BLaER1 (cell line): ENCODE measurements around the gene SPOCK3.

Source experiments
- H3K27ac ChIP-seq: shearing (Covaris generic); formaldehyde crosslinking; 2 replicates; pipeline ENCODE4 v1.8.1; 2022
- H3K27me3 ChIP-seq: shearing (Covaris generic); formaldehyde crosslinking; 2 replicates; pipeline ENCODE4 v1.8.1; 2022
- H3K36me3 ChIP-seq: shearing (Covaris generic); formaldehyde crosslinking; 2 replicates; pipeline ENCODE4 v1.8.1; 2022
- H3K4me1 ChIP-seq: shearing (Covaris generic); formaldehyde crosslinking; 2 replicates; pipeline ENCODE4 v1.8.1; 2022
- H3K4me2 ChIP-seq: shearing (Covaris generic); formaldehyde crosslinking; 2 replicates; pipeline ENCODE4 v1.8.1; 2022
- H3K4me3 ChIP-seq: shearing (Covaris generic); formaldehyde crosslinking; 2 replicates; pipeline ENCODE4 v1.8.1; 2022
- H3K9ac ChIP-seq: shearing (Covaris generic); formaldehyde crosslinking; 2 replicates; pipeline ENCODE4 v1.8.1; 2022
- H3K9me3 ChIP-seq: shearing (Covaris generic); formaldehyde crosslinking; 2 replicates; pipeline ENCODE4 v1.8.1; 2022
- H4K20me1 ChIP-seq: shearing (Covaris generic); formaldehyde crosslinking; 2 replicates; pipeline ENCODE4 v1.8.1; 2022
- Cebpa-rat ChIP-seq: shearing (Covaris generic); IDR thresholded peaks from 2 replicates; pipeline ENCODE4 v1.8.1; 2022

The SPOCK3 gene

DNA sequence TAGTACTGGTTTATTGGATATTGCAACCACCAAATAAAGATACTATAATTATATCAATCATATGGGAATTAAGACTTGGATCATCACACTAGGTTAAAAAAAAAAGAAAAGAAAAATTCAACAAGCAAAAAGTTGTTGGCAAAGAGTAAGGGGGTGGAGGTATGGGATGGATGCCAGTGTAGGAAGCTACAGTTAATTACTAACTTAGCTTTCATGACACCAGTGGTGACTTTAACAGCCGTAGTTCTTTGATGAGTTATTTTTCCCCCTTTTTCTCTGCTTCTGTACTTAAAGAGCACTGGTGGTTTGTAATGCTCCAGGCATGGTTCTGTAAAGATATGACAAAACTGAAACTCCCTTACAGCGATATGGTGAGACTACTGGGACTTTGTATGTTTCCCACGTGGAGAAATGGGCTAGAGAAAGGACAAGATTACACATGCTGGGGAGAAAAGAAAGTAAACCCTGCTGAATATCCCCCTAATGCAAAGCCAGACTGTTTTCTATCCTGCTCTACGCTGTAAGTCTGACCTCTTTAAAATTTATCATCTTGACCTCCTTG lies 210.8 kb downstream of the SPOCK3 start:
- Histone ChIP-seq H3K4me3 (no peak overlapping the region), H3K27me3 (no peaks in the 10 kb centered on the region), H4K20me1 (no peaks in the 10 kb centered on the region), H3K36me3 (no peaks in the 10 kb centered on the region), H3K9ac (no peak overlapping the region), H3K9me3 (no peaks in the 10 kb centered on the region), H3K27ac (no peak overlapping the region), H3K4me2 (no peak overlapping the region), H3K4me1 (no peaks in the 10 kb centered on the region)
- TF ChIP-seq Cebpa-rat, result no peak

GRCh38 chr4:167021545-167022155 lies 212.6 kb downstream of the SPOCK3 start:
- Histone ChIP-seq H4K20me1 (no peaks in the 10 kb centered on the region), H3K4me1 (no peaks in the 10 kb centered on the region), H3K9ac (no peak overlapping the region), H3K4me2 (no peak overlapping the region), H3K27ac (no peak overlapping the region), H3K36me3 (no peaks in the 10 kb centered on the region), H3K9me3 (no peaks in the 10 kb centered on the region), H3K27me3 (no peaks in the 10 kb centered on the region), H3K4me3 (no peak overlapping the region)
- TF ChIP-seq Cebpa-rat, result no peak

- Histone ChIP-seq H3K36me3 (no peaks in the 10 kb centered on the region), H3K9ac (no peak overlapping the region), H4K20me1 (no peaks in the 10 kb centered on the region), H3K4me3 (no peak overlapping the region), H3K27me3 (no peaks in the 10 kb centered on the region), H3K4me1 (no peaks in the 10 kb centered on the region), H3K9me3 (no peaks in the 10 kb centered on the region), H3K4me2 (no peak overlapping the region), H3K27ac (no peak overlapping the region)
- TF ChIP-seq Cebpa-rat, result no peak
Observed at GRCh38 chr4:167020410-167020809, 213.9 kb downstream of the SPOCK3 start.

DNA sequence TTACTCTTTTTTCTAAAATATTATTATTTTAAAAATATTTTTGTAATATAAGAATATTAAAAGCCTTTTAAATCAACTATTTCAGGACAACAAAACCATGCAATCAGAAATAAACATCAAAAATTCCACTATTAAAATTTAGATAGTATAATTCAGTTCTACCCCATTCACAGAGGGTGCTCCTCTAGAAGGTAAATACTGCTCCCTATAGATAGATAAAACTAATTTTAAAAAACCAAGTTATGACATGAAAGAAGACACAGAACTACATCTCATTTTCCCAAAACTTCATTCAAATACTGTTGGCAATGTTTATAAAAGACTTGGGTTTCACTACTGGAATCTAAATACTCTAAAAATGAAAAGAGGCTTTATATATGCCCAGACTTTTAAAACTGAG lies 219.3 kb downstream of the SPOCK3 start:
- no peaks in the 10 kb centered on the region for H3K9me3 ChIP-seq
- H3K36me3 ChIP-seq, result no peaks in the 10 kb centered on the region
- no peak overlapping the region for H3K4me2 ChIP-seq
- no peak overlapping the region for H3K9ac ChIP-seq
- H3K27ac ChIP-seq, result no peak overlapping the region
- TF ChIP-seq Cebpa-rat, result no peak
- H3K4me3 ChIP-seq, result no peak overlapping the region
- no peaks in the 10 kb centered on the region for H3K4me1 ChIP-seq
- no peaks in the 10 kb centered on the region for H3K27me3 ChIP-seq
- no peaks in the 10 kb centered on the region for H4K20me1 ChIP-seq

GRCh38 chr4:167003326-167003725 lies 231.0 kb downstream of the SPOCK3 start:
- no peaks in the 10 kb centered on the region for H3K27me3 ChIP-seq
- H3K9ac ChIP-seq, result no peak overlapping the region
- no peak for TF ChIP-seq Cebpa-rat
- H3K9me3 ChIP-seq, result no peaks in the 10 kb centered on the region
- no peaks in the 10 kb centered on the region for H3K36me3 ChIP-seq
- no peak overlapping the region for H3K27ac ChIP-seq
- H4K20me1 ChIP-seq, result no peaks in the 10 kb centered on the region
- no peaks in the 10 kb centered on the region for H3K4me1 ChIP-seq
- H3K4me3 ChIP-seq, result no peak overlapping the region
- H3K4me2 ChIP-seq, result no peak overlapping the region

DNA sequence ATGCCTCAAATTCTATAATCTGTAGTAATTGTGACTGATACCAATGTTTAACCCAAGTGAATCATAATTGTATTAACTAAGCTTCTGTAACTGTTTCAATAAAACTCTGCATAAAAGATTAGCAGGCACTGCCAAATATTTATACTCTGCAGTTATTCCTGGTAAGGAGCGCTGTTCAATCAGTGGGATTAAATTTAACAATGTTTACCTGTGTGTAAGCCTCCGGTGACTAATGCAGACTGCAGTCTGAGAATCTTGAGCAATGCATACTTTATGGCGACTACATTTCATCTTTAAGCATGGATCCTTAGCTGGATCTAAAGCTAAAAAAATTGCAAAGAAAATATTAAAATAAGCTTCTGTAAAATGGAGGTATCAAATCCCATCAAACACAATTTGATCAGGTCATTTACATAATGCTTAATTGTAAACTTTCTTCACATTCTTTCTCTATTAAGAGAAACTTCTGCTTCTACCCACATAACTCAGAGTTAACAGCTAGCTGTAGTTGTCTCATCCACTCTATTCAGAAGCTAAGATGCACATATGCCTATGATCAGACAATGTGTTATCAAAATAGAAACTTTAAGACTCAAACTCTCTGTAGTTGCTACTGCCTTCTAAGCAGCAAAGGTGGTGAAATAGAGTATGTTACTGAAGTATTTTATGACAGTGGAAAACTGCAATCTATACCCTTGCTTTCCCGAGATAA lies 234.0 kb downstream of the SPOCK3 start:
- Histone ChIP-seq H3K36me3 (no peaks in the 10 kb centered on the region), H4K20me1 (no peaks in the 10 kb centered on the region), H3K27ac (no peak overlapping the region), H3K27me3 (no peaks in the 10 kb centered on the region), H3K4me3 (no peak overlapping the region), H3K9me3 (no peaks in the 10 kb centered on the region), H3K9ac (no peak overlapping the region), H3K4me2 (no peak overlapping the region), H3K4me1 (no peaks in the 10 kb centered on the region)
- no peak for TF ChIP-seq Cebpa-rat

DNA sequence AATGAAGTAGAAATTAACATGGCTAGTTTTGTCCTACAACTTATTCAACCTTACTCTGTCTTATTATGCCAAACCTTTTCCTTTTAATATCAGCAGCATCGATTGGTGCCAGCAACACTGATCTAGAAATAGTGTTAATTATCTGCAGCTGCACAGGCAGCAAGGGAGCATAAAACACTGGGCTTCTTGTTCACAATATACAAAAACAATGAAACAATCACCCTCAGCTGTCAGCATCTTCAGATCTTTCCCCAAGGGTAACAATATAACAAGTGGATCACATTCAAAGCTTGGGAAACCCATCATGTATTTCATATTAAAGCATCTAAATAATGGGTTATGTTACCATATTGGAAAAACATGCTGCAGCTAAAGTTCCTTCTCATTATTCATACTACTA lies 238.1 kb downstream of the SPOCK3 start:
- no peaks in the 10 kb centered on the region for H3K36me3 ChIP-seq
- H3K27me3 ChIP-seq, result no peaks in the 10 kb centered on the region
- TF ChIP-seq Cebpa-rat, result no peak
- no peak overlapping the region for H3K4me3 ChIP-seq
- no peak overlapping the region for H3K27ac ChIP-seq
- no peaks in the 10 kb centered on the region for H4K20me1 ChIP-seq
- no peak overlapping the region for H3K4me2 ChIP-seq
- no peaks in the 10 kb centered on the region for H3K9me3 ChIP-seq
- no peak overlapping the region for H3K9ac ChIP-seq
- H3K4me1 ChIP-seq, result no peaks in the 10 kb centered on the region

- H3K9me3 ChIP-seq, result no peaks in the 10 kb centered on the region
- H3K27ac ChIP-seq, result no peak overlapping the region
- no peak for TF ChIP-seq Cebpa-rat
- H3K4me2 ChIP-seq, result no peak overlapping the region
- H3K4me3 ChIP-seq, result no peak overlapping the region
- H3K9ac ChIP-seq, result no peak overlapping the region
- no peaks in the 10 kb centered on the region for H3K4me1 ChIP-seq
- no peaks in the 10 kb centered on the region for H4K20me1 ChIP-seq
- H3K36me3 ChIP-seq, result no peaks in the 10 kb centered on the region
- no peaks in the 10 kb centered on the region for H3K27me3 ChIP-seq
Observed at GRCh38 chr4:166994686-166995085, 239.6 kb downstream of the SPOCK3 start.

GRCh38 chr4:166991006-166991561 lies 243.2 kb downstream of the SPOCK3 start:
- H3K4me3 ChIP-seq, result no peak overlapping the region
- H3K9me3 ChIP-seq, result no peaks in the 10 kb centered on the region
- no peaks in the 10 kb centered on the region for H3K36me3 ChIP-seq
- H3K4me1 ChIP-seq, result no peaks in the 10 kb centered on the region
- no peak overlapping the region for H3K4me2 ChIP-seq
- H4K20me1 ChIP-seq, result no peaks in the 10 kb centered on the region
- TF ChIP-seq Cebpa-rat, result no peak
- H3K9ac ChIP-seq, result no peak overlapping the region
- H3K27ac ChIP-seq, result no peak overlapping the region
- H3K27me3 ChIP-seq, result no peaks in the 10 kb centered on the region

DNA sequence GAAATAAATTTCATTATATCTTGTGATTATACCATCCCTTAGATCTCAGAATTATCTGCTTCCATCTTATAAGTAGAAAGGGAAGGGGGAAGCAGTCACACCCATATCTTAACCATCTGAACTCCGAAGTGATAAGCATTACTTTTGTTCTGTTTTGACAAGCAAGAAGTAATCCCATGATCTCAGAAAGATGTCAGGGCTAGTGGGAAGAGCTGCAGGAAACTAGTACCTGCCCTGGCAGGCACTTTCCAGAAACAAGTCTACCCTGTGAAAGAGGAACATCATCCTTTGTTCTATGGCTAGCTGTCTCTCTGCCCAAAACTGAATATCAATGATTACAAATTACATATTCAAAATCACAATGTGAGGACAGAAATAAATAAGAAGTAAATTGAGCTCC lies 244.4 kb downstream of the SPOCK3 start:
- H3K36me3 ChIP-seq, result no peaks in the 10 kb centered on the region
- H3K4me1 ChIP-seq, result no peaks in the 10 kb centered on the region
- H3K4me3 ChIP-seq, result no peak overlapping the region
- no peak overlapping the region for H3K4me2 ChIP-seq
- no peaks in the 10 kb centered on the region for H3K9me3 ChIP-seq
- no peak overlapping the region for H3K9ac ChIP-seq
- no peaks in the 10 kb centered on the region for H3K27me3 ChIP-seq
- H4K20me1 ChIP-seq, result no peaks in the 10 kb centered on the region
- TF ChIP-seq Cebpa-rat, result no peak
- no peak overlapping the region for H3K27ac ChIP-seq
